Hepatocyte (in vitro differentiated cells): ENCODE data around the gene XBP1. TPM values are rescaled to one million over a fixed set of nuclear protein-coding genes. Genes with fewer than 3 reads are reported as not detected.

Experiments used
- DNase-seq: peaks from one replicate; pipeline ENCODE4 v3.0.0-alpha.2; 2016; ENCODE audit warnings: low spot score
- H2AFZ ChIP-seq: fragments of 200-600 bp; sonication (generic); 2 replicates; pipeline ENCODE4 v1.6.0; 2016; ENCODE audit warnings: antibody characterized with exemption, mild to moderate bottlenecking
- H3K27ac ChIP-seq: fragments of 200-600 bp; sonication (generic); 2 replicates; pipeline ENCODE4 v1.5.1; 2016; ENCODE audit warnings: mild to moderate bottlenecking
- H3K27me3 ChIP-seq: fragments of 200-600 bp; sonication (generic); 2 replicates; pipeline ENCODE4 v1.6.1; 2016
- H3K36me3 ChIP-seq: fragments of 200-600 bp; sonication (generic); replicated peaks from 2 replicates; pipeline ENCODE4 v1.5.1; 2016; ENCODE audit warnings: low read depth; ENCODE audit not compliant: insufficient read depth
- H3K4me1 ChIP-seq: fragments of 200-600 bp; sonication (generic); 2 replicates; pipeline ENCODE4 v1.5.1; 2016; ENCODE audit warnings: mild to moderate bottlenecking, moderate library complexity; ENCODE audit not compliant: insufficient read depth
- H3K4me2 ChIP-seq: fragments of 200-600 bp; sonication (generic); 2 replicates; pipeline ENCODE4 v1.6.0; 2016
- H3K4me3 ChIP-seq: fragments of 200-600 bp; sonication (generic); 2 replicates; pipeline ENCODE4 v1.5.1; 2016; ENCODE audit warnings: mild to moderate bottlenecking
- H3K79me2 ChIP-seq: fragments of 200-600 bp; sonication (generic); 2 replicates; pipeline ENCODE4 v1.6.0; 2017; ENCODE audit warnings: mild to moderate bottlenecking
- H3K9me2 ChIP-seq: fragments of 200-600 bp; sonication (generic); replicated peaks from 2 replicates; pipeline ENCODE4 v1.6.0; 2017; ENCODE audit warnings: mild to moderate bottlenecking; ENCODE audit not compliant: insufficient read depth
- H3K9me3 ChIP-seq: fragments of 200-600 bp; sonication (generic); 2 replicates; pipeline ENCODE4 v1.5.1; 2016; ENCODE audit warnings: low read depth, mild to moderate bottlenecking
- H4K20me1 ChIP-seq: fragments of 200-600 bp; sonication (generic); 2 replicates; pipeline ENCODE4 v1.6.0; 2016; ENCODE audit warnings: mild to moderate bottlenecking; ENCODE audit not compliant: insufficient read depth, poor library complexity, severe bottlenecking
- CTCF ChIP-seq: fragments of 200-600 bp; sonication (generic); IDR thresholded peaks from 2 replicates; pipeline ENCODE4 v1.5.1; 2016; ENCODE audit warnings: antibody characterized with exemption, mild to moderate bottlenecking; ENCODE audit not compliant: poor library complexity
- EZH2 ChIP-seq: fragments of 200-600 bp; sonication (generic); IDR thresholded peaks from 2 replicates; pipeline ENCODE4 v1.6.1; 2016; ENCODE audit warnings: antibody characterized with exemption, mild to moderate bottlenecking, borderline replicate concordance
- EZH2phosphoT487 ChIP-seq: fragments of 200-600 bp; sonication (generic); IDR thresholded peaks from one replicate; pipeline ENCODE4 v1.6.1; 2018; ENCODE audit warnings: antibody characterized with exemption, mild to moderate bottlenecking, low read depth, moderate library complexity; ENCODE audit not compliant: unreplicated experiment, severe bottlenecking
- WGBS: methylation state at CpG from one replicate; pipeline ENCODE4 v1.1.6; 2016; ENCODE audit warnings: low lambda C conversion rate; ENCODE audit errors: missing lambda C conversion rate; 5-methylcytosine and 5-hydroxymethylcytosine counted together
- polyA plus RNA-seq: library from polyadenylated mRNA; unstranded; fragments of >200 nt; fragmentation: Nextera tagmentation; extraction: Ambion mirVana; gene quantifications from 2 replicates; pipeline ENCODE4 v1.2.1, GENCODE V29; 2016
- total RNA-seq: library from RNA; depleted of rRNA; stranded (reverse); fragments of >200 nt; gene quantifications from 2 replicates; pipeline ENCODE4 v1.2.3, GENCODE V29; 2014

The XBP1 gene
- total and polyA plus RNA-seq, 2 experiments from 2014 or later, result 351 to 376 TPM

GRCh38 chr22:28783786-28784671 is 16.3 kb downstream of the XBP1 start:
- Histone ChIP-seq H3K4me1 (peaks cover 31% of the 10 kb centered on the region), H3K4me2 (peak overlapping the region; percentile 64), H3K79me2 (peaks cover 68% of the 10 kb centered on the region), H3K27ac (peak overlapping the region; percentile 87), H3K9me2 (no peaks in the 10 kb centered on the region), H3K27me3 (no peaks in the 10 kb centered on the region), H3K9me3 (no peaks in the 10 kb centered on the region), H4K20me1 (peaks cover 20% of the 10 kb centered on the region), H3K36me3 (no peaks in the 10 kb centered on the region), H2AFZ (no peak overlapping the region), H3K4me3 (no peak overlapping the region)
- 21% methylated on average over 4 of the region's 4 CpGs for WGBS
- TF ChIP-seq CTCF (no peak), EZH2phosphoT487 (peak; percentile 92), EZH2 (no peak)
- peak; percentile 76 for DNase-seq

GRCh38 chr22:28780296-28780695 is 20.1 kb downstream of the XBP1 start:
- Histone ChIP-seq H3K9me2 (no peaks in the 10 kb centered on the region), H3K36me3 (no peaks in the 10 kb centered on the region), H3K4me1 (peaks cover 29% of the 10 kb centered on the region), H2AFZ (no peak overlapping the region), H3K27me3 (no peaks in the 10 kb centered on the region), H3K4me2 (no peak overlapping the region), H4K20me1 (peaks cover 38% of the 10 kb centered on the region), H3K9me3 (no peaks in the 10 kb centered on the region), H3K27ac (no peak overlapping the region), H3K4me3 (no peak overlapping the region), H3K79me2 (peaks cover 77% of the 10 kb centered on the region)
- no peak for TF ChIP-seq EZH2phosphoT487
- no peak for TF ChIP-seq EZH2
- no peak for TF ChIP-seq CTCF
- WGBS, result 85% methylated on average over 1 of the region's 1 CpG
- DNase-seq, result no peak

- Histone ChIP-seq H3K4me3 (no peak overlapping the region), H3K27me3 (no peaks in the 10 kb centered on the region), H3K9me2 (no peaks in the 10 kb centered on the region), H3K4me1 (peaks cover 25% of the 10 kb centered on the region), H3K9me3 (no peaks in the 10 kb centered on the region), H4K20me1 (peaks cover 38% of the 10 kb centered on the region), H3K27ac (no peak overlapping the region), H3K4me2 (no peak overlapping the region), H2AFZ (no peak overlapping the region), H3K36me3 (no peaks in the 10 kb centered on the region), H3K79me2 (peaks cover 77% of the 10 kb centered on the region)
- DNase-seq, result no peak
- WGBS, result 92% methylated on average over 5 of the region's 5 CpGs
- no peak for TF ChIP-seq CTCF
- no peak for TF ChIP-seq EZH2phosphoT487
- TF ChIP-seq EZH2, result no peak
Measured at GRCh38 chr22:28779833-28780232, 20.5 kb downstream of the XBP1 start.
